ENCODE measurements around the gene XAGE2.

The XAGE2 gene

GRCh38 chrX:52380993-52381392, 12.2 kb downstream of the XAGE2 start:
- no peak overlapping the region for H3K4me3 ChIP-seq (ENCODE audit: low read depth, low read length)
- DNase-seq (ENCODE audit: low read depth) = no peak
- TF ChIP-seq CTCF (conservative IDR thresholded peaks at IDR 0.05; ENCODE audit: low read depth, low read length) = no peak

- no peak for TF ChIP-seq CTCF (conservative IDR thresholded peaks at IDR 0.05; ENCODE audit: low read depth, low read length)
- DNase-seq (ENCODE audit: low read depth) = no peak
These were observed 41.9 kb downstream of the XAGE2 start for GRCh38 chrX:52410439-52411394.

GRCh38 chrX:52415304-52415703, 46.5 kb downstream of the XAGE2 start:
- DNase-seq (ENCODE audit: low read depth) = no peak
- no peak overlapping the region for H3K4me3 ChIP-seq (ENCODE audit: low read depth, low read length)
- no peak for TF ChIP-seq CTCF (conservative IDR thresholded peaks at IDR 0.05; ENCODE audit: low read depth, low read length)

More at GRCh38 chrX:52410439-52411394, 41.9 kb downstream of the XAGE2 start:
- H3K4me3 ChIP-seq (ENCODE audit: low read depth, low read length) = no peak overlapping the region

- no peak for DNase-seq (ENCODE audit: low read depth)
- no peak for TF ChIP-seq CTCF (conservative IDR thresholded peaks at IDR 0.05; ENCODE audit: low read depth, low read length)
- H3K4me3 ChIP-seq (ENCODE audit: low read depth, low read length) = no peak overlapping the region
These were observed 48.0 kb downstream of the XAGE2 start for GRCh38 chrX:52416816-52417215.

GRCh38 chrX:52420824-52421443, 52.1 kb downstream of the XAGE2 start:
- peak; percentile 83 for DNase-seq (ENCODE audit: low read depth)
- no peak for TF ChIP-seq CTCF (conservative IDR thresholded peaks at IDR 0.05; ENCODE audit: low read depth, low read length)
- no peak overlapping the region for H3K4me3 ChIP-seq (ENCODE audit: low read depth, low read length)

- TF ChIP-seq CTCF (conservative IDR thresholded peaks at IDR 0.05; ENCODE audit: low read depth, low read length) = no peak
- peak; percentile 81 for DNase-seq (ENCODE audit: low read depth)
- H3K4me3 ChIP-seq (ENCODE audit: low read depth, low read length) = no peak overlapping the region
These were observed 54.1 kb downstream of the XAGE2 start for GRCh38 chrX:52422884-52423283.

All from choroid plexus epithelial cell (primary cell).